Measurements from ENCODE around the gene TDRD3.

The TDRD3 gene

GRCh38 chr13:60583196-60583888, 186.3 kb downstream of the TDRD3 start:
- no peak for DNase-seq

GRCh38 chr13:60583911-60584753, 187.1 kb downstream of the TDRD3 start:
- DNase-seq, result no peak

GRCh38 chr13:60584976-60585375, 188.0 kb downstream of the TDRD3 start:
- no peak for DNase-seq

GRCh38 chr13:60590800-60591747, 194.1 kb downstream of the TDRD3 start:
- DNase-seq, result no peak

GRCh38 chr13:60603049-60603448, 206.0 kb downstream of the TDRD3 start:
- no peak for DNase-seq

GRCh38 chr13:60604058-60604457, 207.0 kb downstream of the TDRD3 start:
- no peak for DNase-seq

- DNase-seq, result no peak
These were observed 211.9 kb downstream of the TDRD3 start for GRCh38 chr13:60608954-60609353.

DNA sequence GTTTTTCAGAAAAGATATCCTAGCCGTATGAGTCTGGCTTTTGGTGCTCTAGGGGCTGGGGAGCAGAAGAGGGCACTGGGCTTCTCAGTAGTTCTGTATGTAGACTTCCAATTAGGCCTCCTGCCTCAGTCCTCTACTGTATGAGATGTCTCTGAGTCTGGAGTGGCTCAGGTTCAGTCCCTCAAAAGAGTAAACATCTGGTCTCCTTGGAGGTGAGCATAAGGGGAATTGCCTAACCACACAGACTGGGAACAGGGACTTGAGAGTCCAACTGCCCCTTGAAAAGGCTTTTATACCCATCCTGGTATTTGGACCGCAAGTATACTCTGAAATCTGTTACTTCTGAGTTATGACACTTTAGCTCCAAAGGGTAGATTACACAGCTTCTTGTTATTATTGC, 214.5 kb downstream of the TDRD3 start:
- no peak for DNase-seq

GRCh38 chr13:60612593-60612992, 215.6 kb downstream of the TDRD3 start:
- no peak for DNase-seq

DNA sequence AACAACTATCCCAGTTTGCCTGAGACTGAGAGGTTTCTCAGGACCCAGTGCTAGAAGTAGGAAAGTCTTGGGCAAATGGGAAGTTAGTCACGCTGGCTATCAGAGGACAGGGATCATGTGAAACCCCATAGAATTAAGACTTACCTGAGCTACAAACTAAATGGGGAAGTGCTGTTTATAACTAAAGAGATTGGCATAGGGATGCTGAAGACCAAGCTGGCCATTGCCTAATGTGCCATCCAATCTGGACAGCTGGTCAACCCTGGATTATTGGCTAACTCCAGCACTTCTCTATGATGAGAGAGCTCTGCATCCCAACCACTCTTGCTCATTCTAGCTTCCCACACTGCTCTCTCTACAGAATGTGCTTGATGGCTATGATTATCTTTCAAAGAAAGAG, 216.1 kb downstream of the TDRD3 start:
- no peak for DNase-seq

DNA sequence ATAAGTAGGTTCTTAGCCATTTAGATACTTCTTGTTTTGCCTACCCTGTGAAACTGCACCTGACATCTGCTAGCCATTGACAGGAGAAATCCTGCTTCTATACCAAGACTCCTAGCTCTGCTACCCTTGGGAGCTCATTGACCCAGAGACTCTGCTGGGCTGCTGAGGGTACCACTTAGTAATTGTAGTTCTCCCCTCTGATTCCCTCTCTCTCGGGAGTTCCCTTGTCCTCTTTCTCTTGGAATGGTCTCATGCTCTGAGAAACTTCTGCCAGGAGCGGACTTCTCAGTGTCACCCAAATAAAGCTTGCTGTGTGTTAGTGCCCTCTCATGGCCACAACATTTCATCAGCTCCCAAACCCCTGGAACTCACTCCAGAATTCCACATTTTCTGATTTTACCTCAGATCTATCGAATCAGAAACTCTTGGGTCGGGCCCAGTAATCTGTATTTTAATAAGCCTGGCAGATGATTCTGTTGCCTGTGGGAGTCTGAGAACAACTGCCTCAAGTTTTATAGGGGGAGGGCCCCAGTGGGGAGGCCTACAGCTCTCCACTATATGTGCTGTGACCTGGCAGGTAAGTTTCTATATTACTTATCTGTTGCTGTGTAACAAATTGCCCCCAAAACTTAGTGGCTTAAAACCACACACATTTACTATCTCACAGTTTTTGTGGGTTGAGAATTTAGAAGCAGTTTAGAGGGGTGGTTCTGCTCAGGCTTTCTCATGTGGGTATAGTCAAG, 221.1 kb downstream of the TDRD3 start:
- DNase-seq, result no peak

DNA sequence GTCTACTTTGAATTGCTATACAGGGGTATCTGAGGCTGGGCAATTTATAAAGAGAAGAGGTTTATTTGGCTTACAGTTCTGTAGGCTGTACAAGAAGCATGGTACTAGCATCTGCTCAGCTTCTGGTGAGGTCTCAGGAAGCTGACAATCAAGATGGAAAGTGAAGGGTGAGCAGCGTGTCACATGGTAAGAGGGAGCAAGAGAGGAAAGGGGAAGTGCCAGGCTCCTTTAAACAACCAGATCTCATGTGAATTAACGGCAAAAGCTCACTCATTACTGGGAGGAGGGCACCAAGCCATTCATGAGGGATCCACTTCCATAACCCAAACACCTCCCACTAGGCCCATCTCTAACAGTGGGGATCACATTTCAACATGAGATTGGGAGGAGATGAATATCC, 222.4 kb downstream of the TDRD3 start:
- no peak for DNase-seq

DNA sequence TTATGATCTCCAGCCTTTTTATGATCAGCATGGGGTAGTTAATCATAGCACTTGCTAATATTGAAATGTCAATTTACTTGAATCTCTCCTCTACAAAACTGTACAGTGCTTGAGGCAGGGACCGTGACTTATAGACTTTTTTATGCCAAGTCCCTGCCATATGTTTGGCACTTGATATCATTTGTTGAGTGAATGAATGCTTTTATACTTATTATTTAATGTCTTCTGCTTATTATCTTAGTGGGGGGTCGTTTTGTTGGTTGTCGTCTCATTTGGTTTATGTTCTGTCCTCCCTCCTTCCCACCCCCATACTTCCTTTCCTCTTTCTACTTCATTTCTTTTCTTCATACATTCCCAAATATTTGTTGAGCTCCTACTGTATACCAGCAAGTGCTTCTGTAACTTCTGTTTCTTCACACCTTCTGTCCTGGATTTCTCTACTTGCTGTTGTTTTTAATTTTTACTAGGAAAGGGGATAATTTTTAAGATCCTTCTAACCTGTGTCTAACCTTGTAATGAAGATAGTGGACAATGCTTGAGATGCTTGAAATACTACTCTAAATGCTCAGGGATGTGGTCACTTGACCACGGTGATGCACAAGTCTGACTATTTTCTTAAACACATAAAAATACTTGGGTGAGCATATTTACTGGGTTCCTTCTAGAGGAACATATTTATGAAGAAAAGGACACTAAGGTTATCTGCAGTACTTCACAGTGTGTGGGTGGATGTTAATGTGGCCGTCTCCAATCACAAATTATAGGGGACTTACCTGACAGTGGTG, 223.8 kb downstream of the TDRD3 start:
- DNase-seq, result no peak

DNA sequence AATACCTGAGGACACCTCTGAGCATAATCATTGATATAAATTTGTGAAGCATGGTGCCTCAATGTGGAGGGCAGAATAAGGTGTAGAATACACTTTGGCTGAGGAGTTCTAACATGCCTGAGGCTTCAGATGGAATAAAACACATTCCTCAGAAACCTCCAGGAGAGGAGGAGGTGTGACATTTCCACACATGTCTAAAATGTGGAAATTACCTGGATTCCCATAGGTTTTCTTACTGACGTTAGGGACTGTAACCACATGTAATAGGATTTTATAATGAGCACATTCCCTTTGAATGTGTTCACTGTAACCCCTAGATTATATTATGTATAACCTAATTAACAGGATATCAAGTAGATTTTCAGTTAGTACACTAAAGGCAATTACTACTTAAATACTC, 226.1 kb downstream of the TDRD3 start:
- no peak for DNase-seq

All from stimulated activated naive CD4-positive, alpha-beta T cell (primary cell).